NCI-H2171 (cell line): ENCODE results near the gene PLXND1.
"Not testable (repeated sequence)": the region's sequence is repeated elsewhere in the genome, so short reads cannot be mapped to it uniquely, and the experiment has no call there.

Source experiments
- DNase-seq: peaks from one replicate; lab custom pipeline; 2025; lab: John Stamatoyannopoulos, UW

The PLXND1 gene

DNA sequence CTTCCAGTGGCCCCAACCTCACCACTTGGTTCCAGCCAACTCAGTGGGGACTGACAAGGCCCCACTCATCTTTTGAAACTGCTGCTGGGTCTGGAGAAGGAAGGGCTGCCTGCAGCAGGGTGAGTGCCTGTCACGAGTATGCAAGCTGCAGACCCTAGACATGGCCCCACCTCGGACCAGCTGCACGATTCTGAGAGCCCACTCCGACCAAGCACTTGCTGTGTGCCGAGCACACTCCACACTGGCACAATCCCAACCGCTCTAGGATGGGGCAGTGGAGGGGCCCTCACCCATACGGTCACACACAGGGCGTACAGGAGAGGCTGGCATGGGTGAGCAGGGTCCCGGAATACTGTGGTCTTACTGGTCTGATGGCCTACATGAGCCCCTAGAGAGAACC is 8.0 kb upstream of the PLXND1 start:
- no peak for DNase-seq

DNA sequence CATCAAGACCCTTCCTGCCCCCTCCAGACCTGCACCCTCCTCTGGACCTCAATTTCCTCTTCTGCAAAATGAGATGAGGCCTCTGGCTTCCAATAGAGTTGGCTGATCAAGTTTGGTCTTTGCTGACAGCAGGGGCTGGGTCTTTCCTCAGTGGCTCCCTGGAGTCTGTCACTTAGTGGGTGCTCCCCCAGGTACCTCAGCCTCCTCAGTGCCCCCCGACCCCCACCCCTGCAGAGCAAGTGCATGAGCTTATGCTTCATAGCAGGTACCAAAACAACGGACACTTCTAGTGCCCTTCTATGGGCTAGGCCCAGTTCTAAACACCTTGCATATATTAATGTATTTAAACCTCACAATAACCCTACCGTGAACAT is 6.9 kb upstream of the PLXND1 start:
- DNase-seq, result no peak

DNA sequence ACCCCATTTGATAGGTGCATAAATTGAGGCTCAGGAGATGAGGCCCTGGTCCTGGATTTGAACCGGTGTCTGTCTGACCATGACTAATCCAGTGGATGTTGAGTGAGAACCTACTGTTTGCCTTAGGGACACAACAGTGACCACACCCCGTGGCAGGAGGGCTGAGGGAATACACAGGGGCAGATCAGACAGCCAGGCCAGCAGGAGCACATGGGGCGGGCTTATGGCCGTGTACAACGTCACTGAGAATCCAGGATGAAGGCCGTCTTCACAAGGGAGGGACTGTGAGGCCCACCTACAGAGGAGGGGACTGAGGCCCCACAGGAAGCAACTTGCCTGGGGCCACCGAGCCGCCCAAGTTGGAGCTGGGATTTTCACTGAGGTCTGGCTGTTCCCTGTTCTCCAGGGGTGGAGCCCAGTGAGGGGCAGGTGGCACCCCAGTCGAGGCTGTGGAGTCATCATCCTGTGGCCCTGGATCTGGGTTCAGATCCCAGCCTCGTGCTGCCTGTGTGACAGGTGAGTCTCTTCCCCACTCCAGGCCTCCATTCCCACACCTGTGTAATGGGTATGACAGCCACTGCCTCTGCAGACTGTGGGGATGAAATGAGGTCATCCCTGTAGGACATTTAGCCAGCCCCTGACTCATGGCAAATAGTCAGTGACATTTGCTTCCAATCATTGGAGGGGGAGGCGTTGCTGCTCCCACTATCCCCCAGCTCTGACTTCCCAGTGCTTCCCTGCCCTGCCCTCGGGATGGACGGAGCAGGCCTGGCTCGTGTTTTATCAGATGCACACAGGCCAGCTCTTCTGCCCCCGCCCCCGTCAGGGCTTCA is 6.3 kb upstream of the PLXND1 start:
- DNase-seq, result no peak

DNA sequence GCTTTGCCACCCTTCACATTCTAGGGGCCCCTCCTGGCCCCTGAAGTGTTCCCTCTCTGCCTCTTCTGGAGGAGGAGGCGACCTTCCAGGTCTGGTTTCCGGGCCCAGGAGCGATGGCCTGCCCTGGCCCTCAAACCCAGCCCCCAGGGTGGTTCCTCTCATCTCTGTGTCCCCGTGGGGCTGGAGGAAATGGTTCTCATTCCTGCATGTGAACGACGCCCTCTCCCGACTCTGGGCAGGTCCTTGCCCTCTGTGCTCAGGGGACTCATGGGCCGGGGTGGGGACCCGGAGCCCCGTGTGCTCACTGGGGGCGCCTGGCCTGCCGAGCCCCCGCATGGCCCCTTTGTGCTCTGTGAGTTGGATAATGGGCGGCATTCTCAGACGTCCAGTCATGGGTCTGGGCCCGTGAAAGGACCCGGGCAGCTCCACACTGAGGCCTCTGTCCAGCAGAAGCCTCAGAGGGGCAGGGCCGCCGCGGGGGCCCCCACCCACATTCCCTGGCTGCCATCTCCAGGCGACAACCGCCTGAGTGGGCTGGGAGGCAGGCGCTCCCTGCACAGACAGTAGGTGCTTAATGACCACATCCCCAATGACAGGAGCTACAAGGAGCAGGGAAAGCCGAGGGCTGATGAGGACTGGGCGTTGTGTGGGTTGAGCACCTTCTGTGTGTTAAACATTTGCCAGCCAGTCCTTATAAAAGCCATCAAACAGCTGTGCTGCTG is 5.5 kb upstream of the PLXND1 start:
- no peak for DNase-seq

DNA sequence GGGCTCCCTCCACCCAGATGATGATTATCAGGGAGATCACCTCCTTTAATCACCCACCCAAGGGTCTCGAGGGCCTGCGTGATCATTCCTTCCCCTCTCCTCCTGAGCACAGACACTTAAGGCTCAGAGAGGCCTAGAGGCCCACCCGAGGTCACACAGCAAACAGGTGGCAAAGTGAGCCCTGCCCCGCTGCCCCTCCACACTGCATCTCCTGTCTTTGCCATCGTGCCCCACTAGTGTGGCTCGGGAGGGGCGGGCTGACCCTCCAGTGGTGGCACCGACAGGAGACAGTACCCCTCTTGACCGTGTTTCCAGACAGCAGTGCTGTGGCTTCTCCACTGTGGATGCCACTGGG is 4.9 kb upstream of the PLXND1 start:
- DNase-seq, result no peak

DNA sequence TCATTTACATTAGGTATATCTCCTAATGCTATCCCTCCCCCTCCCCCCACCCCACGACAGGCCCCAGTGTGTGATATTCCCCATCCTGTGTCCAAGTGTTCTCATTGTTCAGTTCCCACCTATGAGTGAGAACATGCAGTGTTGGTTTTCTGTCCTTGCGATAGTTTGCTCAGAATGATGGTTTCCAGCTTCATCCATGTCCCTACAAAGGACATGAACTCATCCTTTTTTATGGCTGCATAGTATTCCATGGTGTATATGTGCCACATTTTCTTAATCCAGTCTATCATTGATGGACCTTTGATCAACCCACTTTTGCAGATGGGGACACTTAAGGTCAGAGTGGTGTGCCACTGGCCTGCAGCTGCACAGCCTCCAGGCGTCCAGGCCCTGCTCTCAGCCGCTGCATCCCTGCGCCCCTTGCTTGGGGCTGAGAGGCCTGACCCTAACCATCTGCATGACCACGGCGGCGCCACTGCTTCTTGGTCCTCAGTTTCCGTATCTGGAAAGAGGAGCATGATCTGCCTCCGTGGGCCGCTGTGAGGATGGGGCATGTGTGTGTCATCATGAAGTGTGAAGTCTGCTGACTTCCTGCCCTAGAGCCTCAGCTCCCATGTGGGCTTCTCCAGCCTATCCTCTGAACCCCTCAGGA is 4.4 kb upstream of the PLXND1 start:
- not testable (repeated sequence) for DNase-seq

- no peak for DNase-seq
Observed at GRCh38 chr3:129610276-129610675, 3.8 kb upstream of the PLXND1 start.

- no peak for DNase-seq
Observed at GRCh38 chr3:129609591-129610182, 3.2 kb upstream of the PLXND1 start.

- no peak for DNase-seq
Observed at GRCh38 chr3:129608936-129609590, 2.6 kb upstream of the PLXND1 start.

DNA sequence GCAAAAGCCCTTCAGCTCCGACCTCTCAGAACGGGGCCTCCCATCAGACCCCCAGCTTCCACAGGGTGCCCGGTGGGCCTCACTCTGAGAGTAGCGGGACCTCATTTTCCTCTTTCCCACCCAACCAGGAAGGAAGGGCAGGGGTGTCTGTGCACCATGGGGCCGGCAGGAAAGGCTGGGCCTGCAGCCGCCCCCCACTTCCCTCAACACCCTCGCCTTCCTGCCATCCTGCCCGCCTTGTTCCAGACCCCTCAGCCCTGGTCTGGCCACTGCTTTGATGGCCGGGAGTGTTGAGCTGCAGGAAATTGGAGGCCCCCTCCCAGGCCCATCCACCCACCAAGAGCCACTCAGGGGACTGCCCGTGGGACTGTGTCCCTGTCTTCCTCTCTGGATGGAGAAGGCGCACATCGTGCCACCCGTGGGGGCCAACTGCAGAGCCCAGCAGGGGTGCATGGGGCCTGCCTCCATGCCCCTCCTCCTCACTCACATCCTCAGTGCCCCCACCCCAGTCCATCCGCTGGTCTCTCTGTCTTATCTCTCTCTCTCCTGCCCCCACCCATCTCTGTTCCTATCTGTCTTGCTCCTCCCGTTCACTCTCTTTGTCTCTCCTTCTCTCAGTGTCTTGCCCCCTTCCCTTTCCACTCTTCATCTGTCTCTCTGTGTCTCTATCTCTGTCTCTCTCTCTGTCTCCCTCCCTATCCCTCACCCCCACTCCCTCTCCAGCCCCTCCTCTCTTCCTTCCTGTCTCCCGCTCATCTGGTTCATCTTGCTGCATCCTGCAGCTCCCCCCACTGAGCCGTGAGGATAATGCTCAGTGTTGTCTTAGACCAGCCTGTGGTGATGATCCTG is 1.8 kb upstream of the PLXND1 start:
- DNase-seq, result peak; percentile 3

DNA sequence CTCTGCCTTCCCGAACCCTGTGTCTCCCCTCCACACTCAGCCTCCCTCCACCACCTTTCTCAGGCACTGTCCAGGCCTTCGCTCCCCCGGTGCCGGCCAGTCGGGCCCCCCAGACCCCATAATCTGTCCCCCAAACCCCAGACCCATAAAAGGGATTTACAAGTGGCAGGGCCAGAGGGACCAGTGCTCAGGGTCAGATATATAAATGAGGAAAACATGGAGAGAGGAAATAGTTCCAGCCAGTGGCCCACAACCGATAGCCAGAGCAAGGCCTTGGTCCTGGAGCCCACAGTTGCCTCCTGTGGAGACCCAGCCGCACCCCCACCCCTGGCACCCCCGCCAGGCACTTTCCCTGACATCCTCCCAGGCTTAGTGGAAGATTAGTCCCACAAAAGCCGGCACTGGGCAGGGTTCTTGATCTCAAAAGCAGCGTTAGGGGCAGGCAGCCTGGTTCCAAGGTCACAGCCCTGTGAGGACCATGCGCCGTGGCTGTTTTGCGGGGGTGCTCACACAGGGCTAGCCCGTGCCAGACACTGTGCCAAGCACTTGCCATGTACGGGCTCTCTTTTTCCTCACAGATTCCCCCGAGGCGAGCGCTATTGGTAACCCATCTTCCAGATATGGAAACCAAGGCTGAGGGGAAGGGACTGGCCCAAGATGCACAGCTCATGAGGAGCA is 1.1 kb upstream of the PLXND1 start:
- no peak for DNase-seq

GRCh38 chr3:129605922-129606635 is 397 bp downstream of the PLXND1 start:
- peak; percentile 44 for DNase-seq

- DNase-seq, result peak; percentile 83
Observed at GRCh38 chr3:129605203-129605921, 1.1 kb downstream of the PLXND1 start.

GRCh38 chr3:129604767-129605166 is 1.7 kb downstream of the PLXND1 start:
- DNase-seq, result peak; percentile 38

- DNase-seq, result no peak
Observed at GRCh38 chr3:129603991-129604749, 2.3 kb downstream of the PLXND1 start.

DNA sequence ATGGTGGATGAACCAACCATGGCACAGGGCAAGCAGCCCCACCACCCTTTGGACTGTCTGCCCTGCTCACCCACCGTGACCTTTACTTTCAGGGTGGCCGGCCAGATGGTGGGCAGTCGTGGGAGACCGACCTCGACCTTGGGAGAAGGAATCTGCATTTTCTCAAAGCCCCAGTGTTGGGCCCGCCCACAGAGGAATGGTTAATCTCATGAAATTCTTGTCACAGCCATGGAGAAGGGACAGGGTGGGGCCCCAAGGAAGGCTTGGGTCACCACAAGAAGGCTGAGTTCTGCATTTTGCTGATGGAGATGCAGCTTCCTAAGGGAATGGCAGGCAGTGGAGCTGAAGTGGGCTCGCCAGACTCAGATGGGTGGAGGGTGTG is 2.9 kb downstream of the PLXND1 start:
- no peak for DNase-seq

DNA sequence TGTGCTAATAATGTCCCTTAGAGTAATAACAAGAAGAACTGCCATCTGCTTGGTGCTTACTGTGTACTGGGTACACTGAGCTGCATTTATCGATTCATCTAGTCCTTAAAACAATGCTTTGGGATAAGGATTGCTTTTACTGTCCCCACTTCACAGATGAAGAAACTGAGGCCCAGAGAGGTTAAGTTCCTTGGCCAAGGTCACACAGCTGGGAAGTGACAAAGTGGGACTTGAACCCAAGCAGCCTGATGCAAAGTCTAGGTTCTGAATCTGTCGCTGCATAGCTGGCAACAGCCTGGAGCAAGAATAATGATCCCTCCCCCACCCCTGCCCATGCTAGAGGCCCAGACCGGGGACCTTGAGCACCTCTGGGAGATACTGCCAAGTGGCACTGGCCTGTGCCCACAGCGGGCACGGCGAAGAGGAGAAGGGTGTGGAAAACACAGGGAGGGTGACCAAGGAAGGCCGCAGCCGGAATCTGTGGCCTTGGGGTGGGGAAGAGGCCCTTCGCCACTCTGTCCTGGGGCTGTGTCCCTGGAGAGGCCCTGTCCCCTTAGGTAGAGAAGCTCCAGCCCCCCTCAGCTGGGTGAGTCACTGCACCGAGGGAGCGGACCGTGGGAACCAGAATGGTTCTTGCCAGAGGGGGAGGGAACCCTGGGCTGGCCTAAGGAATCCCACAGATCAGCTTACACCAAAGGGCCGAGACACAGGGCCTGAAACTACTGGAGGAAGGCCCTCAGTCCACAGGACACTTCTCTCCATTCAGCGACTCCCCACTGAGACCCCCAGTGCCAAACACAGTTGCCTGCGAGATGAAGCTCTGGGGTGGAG is 3.5 kb downstream of the PLXND1 start:
- DNase-seq, result no peak

- DNase-seq, result no peak
Observed at GRCh38 chr3:129602309-129602708, 4.2 kb downstream of the PLXND1 start.
